MM.1S (cell line): ENCODE results near the gene NBAS.

Experiments used
- DNase-seq: peaks from one replicate; pipeline ENCODE4 v3.0.0-alpha.2; 2015
- H2AFZ ChIP-seq: fragments of 300-600 bp; sonication (generic); 2 replicates; pipeline ENCODE4 v1.6.0; 2016; ENCODE audit warnings: antibody characterized with exemption, low read length
- H3F3A ChIP-seq: fragments of 300-600 bp; sonication (generic); 2 replicates; pipeline ENCODE4 v1.6.1; 2016; ENCODE audit warnings: mild to moderate bottlenecking, antibody characterized with exemption, low read length, moderate library complexity, mixed read lengths; ENCODE audit not compliant: insufficient read depth
- H3K27ac ChIP-seq: fragments of 300-600 bp; sonication (generic); 2 replicates; pipeline ENCODE4 v1.5.1; 2016; ENCODE audit warnings: mild to moderate bottlenecking, low read length
- H3K27me3 ChIP-seq: fragments of 300-600 bp; sonication (generic); replicated peaks from 2 replicates; pipeline ENCODE4 v1.6.0; 2016; ENCODE audit warnings: low read length; ENCODE audit not compliant: insufficient read depth
- H3K36me3 ChIP-seq: fragments of 300-600 bp; sonication (generic); replicated peaks from 2 replicates; pipeline ENCODE4 v1.6.1; 2016; ENCODE audit warnings: mild to moderate bottlenecking, low read length, mixed read lengths; ENCODE audit not compliant: insufficient read depth
- H3K4me1 ChIP-seq: fragments of 300-600 bp; sonication (generic); 2 replicates; pipeline ENCODE4 v1.6.1; 2016; ENCODE audit warnings: low read length, mixed read lengths
- H3K4me2 ChIP-seq: fragments of 300-600 bp; sonication (generic); 2 replicates; pipeline ENCODE4 v1.6.0; 2016; ENCODE audit warnings: low read depth, low read length
- H3K4me3 ChIP-seq: fragments of 300-600 bp; sonication (generic); 2 replicates; pipeline ENCODE4 v1.5.1; 2016; ENCODE audit warnings: low read length, mixed read lengths
- H3K79me2 ChIP-seq: fragments of 300-600 bp; sonication (generic); 2 replicates; pipeline ENCODE4 v1.6.1; 2016; ENCODE audit warnings: mixed run types, low read length, mixed read lengths
- H3K9ac ChIP-seq: fragments of 300-600 bp; sonication (generic); 2 replicates; pipeline ENCODE4 v1.6.1; 2016; ENCODE audit warnings: low read length, mixed read lengths
- H3K9me2 ChIP-seq: fragments of 300-600 bp; sonication (generic); replicated peaks from 2 replicates; pipeline ENCODE4 v1.6.1; 2016; ENCODE audit warnings: mild to moderate bottlenecking, low read length, mixed read lengths; ENCODE audit not compliant: insufficient read depth
- H3K9me3 ChIP-seq: fragments of 300-600 bp; sonication (generic); replicated peaks from 2 replicates; pipeline ENCODE4 v1.6.1; 2016; ENCODE audit warnings: mild to moderate bottlenecking, low read length, mixed read lengths; ENCODE audit not compliant: insufficient read depth
- H4K20me1 ChIP-seq: fragments of 300-600 bp; sonication (generic); 2 replicates; pipeline ENCODE4 v1.6.1; 2016; ENCODE audit warnings: mild to moderate bottlenecking, low read length, moderate library complexity, mixed read lengths; ENCODE audit not compliant: insufficient read depth
- EZH2 ChIP-seq: fragments of 300-600 bp; sonication (generic); optimal IDR thresholded peaks from 2 replicates; pipeline ENCODE3; 2017; ENCODE audit warnings: low read depth, mild to moderate bottlenecking, antibody characterized with exemption, low read length, mixed read lengths
- EZH2phosphoT487 ChIP-seq: fragments of 300-600 bp; sonication (generic); IDR thresholded peaks from 2 replicates; pipeline ENCODE4 v1.6.1; 2018; ENCODE audit warnings: antibody characterized with exemption, low read length
- TF ChIP-seq, protein P1 (sequence below): fragments of 300-600 bp; sonication (generic); IDR thresholded peaks from 2 replicates; pipeline ENCODE4 v1.5.1; 2016; ENCODE audit warnings: antibody characterized with exemption, low read length, mixed read lengths

NBAS gene

DNA sequence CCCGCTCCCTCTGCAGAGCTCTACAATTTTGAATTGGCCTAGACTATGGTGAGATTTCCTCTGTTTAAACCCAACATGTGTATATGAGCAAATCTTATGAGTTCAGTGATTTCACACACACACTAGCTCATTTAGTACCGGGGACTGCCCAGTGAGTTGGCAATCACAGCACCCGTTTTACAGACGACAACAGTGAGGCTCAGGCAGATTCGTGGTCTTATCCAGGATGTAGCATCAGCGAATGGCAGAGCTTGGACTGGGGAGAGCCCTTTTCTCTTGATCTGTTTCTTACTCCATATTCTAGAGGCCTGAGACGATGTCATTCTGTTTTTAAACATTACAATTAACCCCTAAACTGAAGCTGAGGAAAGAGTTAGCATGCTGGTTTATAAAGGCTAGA is 419.9 kb downstream of the NBAS start:
- peak overlapping the region; percentile 87 for H3K27ac ChIP-seq
- H3K4me2 ChIP-seq = no peak overlapping the region
- H3K9me3 ChIP-seq = no peaks in the 10 kb centered on the region
- no peak overlapping the region; the same call in 1 of the 2 replicates for H3K9ac ChIP-seq
- H3F3A ChIP-seq = peaks cover 10% of the 10 kb centered on the region; the same call in 1 of the 2 replicates
- no peaks in the 10 kb centered on the region for H3K27me3 ChIP-seq
- TF ChIP-seq EZH2phosphoT487 (no peak), EZH2 (no peak)
- TF ChIP-seq, protein P1, sequence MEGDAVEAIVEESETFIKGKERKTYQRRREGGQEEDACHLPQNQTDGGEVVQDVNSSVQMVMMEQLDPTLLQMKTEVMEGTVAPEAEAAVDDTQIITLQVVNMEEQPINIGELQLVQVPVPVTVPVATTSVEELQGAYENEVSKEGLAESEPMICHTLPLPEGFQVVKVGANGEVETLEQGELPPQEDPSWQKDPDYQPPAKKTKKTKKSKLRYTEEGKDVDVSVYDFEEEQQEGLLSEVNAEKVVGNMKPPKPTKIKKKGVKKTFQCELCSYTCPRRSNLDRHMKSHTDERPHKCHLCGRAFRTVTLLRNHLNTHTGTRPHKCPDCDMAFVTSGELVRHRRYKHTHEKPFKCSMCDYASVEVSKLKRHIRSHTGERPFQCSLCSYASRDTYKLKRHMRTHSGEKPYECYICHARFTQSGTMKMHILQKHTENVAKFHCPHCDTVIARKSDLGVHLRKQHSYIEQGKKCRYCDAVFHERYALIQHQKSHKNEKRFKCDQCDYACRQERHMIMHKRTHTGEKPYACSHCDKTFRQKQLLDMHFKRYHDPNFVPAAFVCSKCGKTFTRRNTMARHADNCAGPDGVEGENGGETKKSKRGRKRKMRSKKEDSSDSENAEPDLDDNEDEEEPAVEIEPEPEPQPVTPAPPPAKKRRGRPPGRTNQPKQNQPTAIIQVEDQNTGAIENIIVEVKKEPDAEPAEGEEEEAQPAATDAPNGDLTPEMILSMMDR = no peak
- no peaks in the 10 kb centered on the region for H3K9me2 ChIP-seq
- H3K36me3 ChIP-seq = no peaks in the 10 kb centered on the region
- no peak overlapping the region for H3K4me3 ChIP-seq
- peaks cover 14% of the 10 kb centered on the region for H3K4me1 ChIP-seq
- no peaks in the 10 kb centered on the region for H3K79me2 ChIP-seq
- no peak for DNase-seq
- no peaks in the 10 kb centered on the region for H4K20me1 ChIP-seq
- no peak overlapping the region for H2AFZ ChIP-seq

DNA sequence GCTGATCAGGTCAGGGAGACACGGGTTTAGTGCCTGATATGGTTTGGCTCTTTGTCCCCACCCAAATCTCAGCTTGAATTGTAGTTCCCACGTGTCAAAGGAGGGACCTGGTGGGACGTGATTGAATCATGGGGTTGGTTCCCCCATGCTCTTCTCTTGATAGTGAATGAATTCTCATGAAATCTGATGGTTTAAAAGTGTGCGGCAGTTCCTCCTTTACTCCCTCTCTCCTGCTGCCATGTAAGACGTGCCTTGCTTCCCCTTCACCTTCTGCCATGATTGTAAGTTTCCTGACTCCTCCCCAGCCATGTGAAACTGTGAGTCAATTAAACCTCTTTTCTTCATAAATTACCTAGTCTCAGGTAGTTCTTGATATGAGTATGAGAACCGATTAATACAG is 424.5 kb downstream of the NBAS start:
- Histone ChIP-seq H3K36me3 (no peaks in the 10 kb centered on the region), H2AFZ (no peak overlapping the region), H3K4me3 (no peak overlapping the region), H3K9me3 (no peaks in the 10 kb centered on the region), H3K9me2 (no peaks in the 10 kb centered on the region), H3K79me2 (no peaks in the 10 kb centered on the region), H4K20me1 (no peaks in the 10 kb centered on the region), H3K4me1 (peaks cover 3% of the 10 kb centered on the region), H3K27ac (no peak overlapping the region), H3K27me3 (no peaks in the 10 kb centered on the region), H3K4me2 (no peak overlapping the region), H3F3A (0 out of 2 replicates have a peak, but pooled peaks cover 2% of the 10 kb centered on the region), H3K9ac (no peak overlapping the region)
- TF ChIP-seq EZH2phosphoT487 = no peak
- TF ChIP-seq, protein P1 = no peak
- TF ChIP-seq EZH2 = no peak
- no peak for DNase-seq

DNA sequence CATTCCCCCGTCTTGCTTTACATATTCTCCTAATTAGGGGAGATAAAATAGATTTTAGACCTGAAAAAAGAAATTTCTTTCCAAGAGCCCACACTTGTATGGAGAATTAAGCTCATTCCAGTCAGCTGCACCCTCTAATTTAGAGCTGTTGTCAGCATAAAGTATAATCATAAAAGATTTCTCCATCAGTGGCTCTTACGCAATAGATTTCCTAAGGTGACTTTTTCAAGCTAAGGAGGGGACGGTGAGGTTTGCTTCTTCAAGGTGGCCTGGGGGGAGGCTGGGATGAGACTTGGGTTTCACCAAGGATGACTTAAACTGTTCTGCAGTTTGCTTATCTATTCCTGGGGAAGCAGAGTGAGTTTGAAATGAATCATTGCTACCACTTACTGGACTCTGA is 426.2 kb downstream of the NBAS start:
- no peak overlapping the region for H3K4me3 ChIP-seq
- H3K9ac ChIP-seq = no peak overlapping the region
- no peak overlapping the region for H3K4me2 ChIP-seq
- H3K36me3 ChIP-seq = no peaks in the 10 kb centered on the region
- H3K4me1 ChIP-seq = no peaks in the 10 kb centered on the region
- H3K27me3 ChIP-seq = no peaks in the 10 kb centered on the region
- H3K9me3 ChIP-seq = no peaks in the 10 kb centered on the region
- no peak overlapping the region for H2AFZ ChIP-seq
- no peaks in the 10 kb centered on the region for H3F3A ChIP-seq
- no peak for DNase-seq
- H3K9me2 ChIP-seq = no peaks in the 10 kb centered on the region
- no peak overlapping the region for H3K27ac ChIP-seq
- no peaks in the 10 kb centered on the region for H3K79me2 ChIP-seq
- TF ChIP-seq EZH2phosphoT487 = no peak
- TF ChIP-seq, protein P1 = no peak
- TF ChIP-seq EZH2 = no peak
- no peaks in the 10 kb centered on the region for H4K20me1 ChIP-seq

DNA sequence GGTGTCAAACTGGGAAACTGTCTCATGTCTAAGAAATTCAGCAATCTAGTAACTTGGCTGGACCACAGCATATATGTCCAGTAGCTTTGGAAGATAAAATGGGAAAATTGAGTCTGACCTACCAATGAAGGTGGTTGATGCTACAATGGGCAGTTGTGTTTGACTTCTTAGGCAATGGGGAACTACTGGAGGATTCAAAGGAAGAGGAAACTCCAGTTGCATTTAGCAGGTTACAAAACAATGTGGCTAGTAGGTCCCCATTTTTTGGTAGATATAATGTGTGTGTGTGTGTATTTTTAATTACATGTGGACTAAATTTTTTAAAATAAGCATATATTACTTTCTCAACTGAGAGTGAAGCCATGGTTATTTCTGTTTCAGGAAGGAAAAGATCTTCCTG is 427.7 kb downstream of the NBAS start:
- Histone ChIP-seq H3K9ac (no peak overlapping the region), H3K9me2 (no peaks in the 10 kb centered on the region), H3K27me3 (no peaks in the 10 kb centered on the region), H3K27ac (no peak overlapping the region), H3K4me2 (no peak overlapping the region), H3F3A (no peaks in the 10 kb centered on the region), H2AFZ (no peak overlapping the region), H3K4me3 (no peak overlapping the region), H3K79me2 (no peaks in the 10 kb centered on the region), H3K4me1 (no peaks in the 10 kb centered on the region), H4K20me1 (no peaks in the 10 kb centered on the region), H3K9me3 (no peaks in the 10 kb centered on the region), H3K36me3 (no peaks in the 10 kb centered on the region)
- no peak for DNase-seq
- TF ChIP-seq EZH2phosphoT487 = no peak
- no peak for TF ChIP-seq EZH2
- TF ChIP-seq, protein P1 = no peak
